HG03139 (cell line): ENCODE results near the gene BTBD2.
"Not testable (repeated sequence)": the region's sequence is repeated elsewhere in the genome, so short reads cannot be mapped to it uniquely, and the experiment has no call there.

Source experiments
- ATAC-seq: cut with Tn5 transposase; IDR thresholded peaks from one replicate; pipeline ENCODE4 v1.9.1; 2021; ENCODE audit not compliant: unreplicated experiment

The BTBD2 gene

DNA sequence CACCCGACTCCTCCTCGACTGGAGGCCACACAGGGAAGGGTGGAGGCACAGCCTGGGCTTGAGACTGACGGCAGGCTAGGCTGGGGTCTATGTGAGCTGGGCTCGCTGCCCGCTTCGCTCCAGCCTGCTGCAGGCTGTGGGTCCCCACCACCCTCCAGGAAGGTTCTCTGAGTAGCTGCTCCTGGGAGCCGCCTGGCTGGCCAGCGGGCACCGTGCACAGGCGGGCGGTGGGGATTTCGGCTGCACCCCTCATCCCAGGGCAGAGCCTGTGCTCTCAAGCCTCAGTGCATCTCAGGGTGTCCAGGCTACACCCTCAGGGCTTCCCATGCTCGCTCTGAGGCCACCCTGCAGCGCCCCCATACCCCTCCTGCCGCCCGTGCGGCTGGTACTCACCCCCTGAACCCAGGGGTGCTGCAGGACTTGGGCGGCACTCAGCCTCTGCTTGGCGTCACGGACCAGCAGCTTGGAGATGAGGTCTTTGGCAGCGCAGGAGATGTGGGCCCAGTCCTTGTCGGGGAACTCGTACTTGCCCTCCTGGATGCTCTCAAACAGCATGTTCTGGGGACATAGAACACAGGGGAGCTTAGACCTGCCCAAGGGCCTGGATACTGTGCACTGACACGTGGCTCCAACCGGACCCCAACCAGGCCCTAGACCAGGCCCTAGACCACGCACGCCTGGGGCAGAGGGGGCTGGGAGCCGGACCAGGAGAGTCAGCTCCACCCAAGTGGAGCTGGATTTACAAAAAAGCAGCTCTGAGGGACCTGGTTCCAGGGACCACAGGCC is 25.3 kb upstream of the BTBD2 start:
- ATAC-seq, result no peak

GRCh38 chr19:2039959-2040646 is 24.6 kb upstream of the BTBD2 start:
- ATAC-seq, result no peak

GRCh38 chr19:2039089-2039958 is 23.8 kb upstream of the BTBD2 start:
- no peak for ATAC-seq

GRCh38 chr19:2038284-2039088 is 23.0 kb upstream of the BTBD2 start:
- no peak for ATAC-seq

DNA sequence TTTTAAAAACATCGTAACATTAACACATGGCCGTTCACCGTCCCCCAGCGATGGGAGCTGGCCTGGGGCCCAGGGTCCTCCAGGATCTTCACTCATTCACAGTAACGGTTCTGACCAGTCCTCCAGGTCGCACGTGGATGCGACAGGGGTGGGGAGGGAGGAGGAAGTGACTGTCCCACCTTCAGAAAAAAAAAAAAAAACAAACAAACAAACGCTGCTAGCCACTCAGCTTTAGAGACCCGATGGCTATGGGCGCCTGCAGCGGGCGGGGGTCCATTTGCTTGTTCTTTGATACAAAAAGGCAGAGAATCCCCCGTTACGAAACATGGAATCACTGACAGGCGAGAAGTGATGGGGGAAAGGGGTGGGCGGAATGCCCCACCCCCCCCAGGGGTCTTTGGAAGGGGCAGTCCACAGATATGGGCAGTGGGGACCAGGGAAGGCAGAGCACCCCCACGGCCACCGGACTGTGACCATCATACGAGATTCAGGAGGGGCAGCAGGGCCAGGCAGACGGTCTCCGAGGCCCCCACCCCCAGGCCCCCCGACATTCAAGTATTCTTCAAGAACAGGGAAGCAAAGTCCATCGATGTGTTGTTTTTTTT is 22.2 kb upstream of the BTBD2 start:
- no peak for ATAC-seq

GRCh38 chr19:2036424-2036823 is 20.9 kb upstream of the BTBD2 start:
- ATAC-seq, result no peak

- no peak for ATAC-seq
Measured at GRCh38 chr19:2035590-2035991, 20.1 kb upstream of the BTBD2 start.

GRCh38 chr19:2034729-2035589 is 19.4 kb upstream of the BTBD2 start:
- ATAC-seq, result no peak

- not testable (repeated sequence) for ATAC-seq
Measured at GRCh38 chr19:2034253-2034652, 18.7 kb upstream of the BTBD2 start.

- no peak for ATAC-seq
Measured at GRCh38 chr19:2033825-2034159, 18.3 kb upstream of the BTBD2 start.

- ATAC-seq, result no peak
Measured at GRCh38 chr19:2033115-2033824, 17.8 kb upstream of the BTBD2 start.

GRCh38 chr19:2032296-2032941 is 16.9 kb upstream of the BTBD2 start:
- ATAC-seq, result no peak

DNA sequence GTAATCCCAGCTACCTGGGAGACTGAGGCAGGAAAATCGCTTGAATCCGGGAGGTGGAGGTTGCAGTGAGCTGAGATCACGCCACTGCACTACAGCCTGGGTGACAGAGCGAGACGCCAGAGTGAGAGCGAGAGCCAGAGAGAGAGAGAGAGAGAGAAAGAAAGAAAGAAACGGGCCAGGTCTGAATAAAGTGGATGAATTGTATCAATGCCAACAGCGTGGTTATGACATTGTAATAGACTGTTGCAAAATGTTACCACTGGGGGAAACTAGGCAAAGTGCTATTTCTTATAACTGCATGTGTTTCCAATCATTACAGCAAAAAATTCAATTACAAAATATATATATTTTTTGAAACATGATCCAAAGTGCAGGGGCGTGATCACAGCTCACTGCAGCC is 11.8 kb upstream of the BTBD2 start:
- no peak for ATAC-seq

DNA sequence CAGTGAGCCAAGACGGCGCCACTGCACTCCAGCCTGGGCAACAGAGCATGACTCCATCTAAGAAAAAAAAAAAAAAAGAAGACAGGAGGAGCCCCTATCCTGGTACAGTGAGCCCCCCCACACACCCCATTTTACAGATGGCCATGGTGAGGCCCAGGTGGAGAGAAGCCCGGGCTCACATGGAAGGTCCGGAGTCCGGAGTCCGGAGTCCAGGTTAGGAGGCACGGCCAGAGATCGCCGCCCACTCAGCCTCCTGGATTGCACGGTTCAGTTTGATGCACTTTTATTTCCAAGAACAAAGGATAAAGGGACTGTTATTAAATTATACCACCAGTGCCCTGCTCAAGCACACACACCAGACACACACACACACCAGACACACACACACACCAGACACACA is 11.3 kb upstream of the BTBD2 start:
- ATAC-seq, result no peak

GRCh38 chr19:2022289-2022688 is 6.8 kb upstream of the BTBD2 start:
- ATAC-seq, result no peak

DNA sequence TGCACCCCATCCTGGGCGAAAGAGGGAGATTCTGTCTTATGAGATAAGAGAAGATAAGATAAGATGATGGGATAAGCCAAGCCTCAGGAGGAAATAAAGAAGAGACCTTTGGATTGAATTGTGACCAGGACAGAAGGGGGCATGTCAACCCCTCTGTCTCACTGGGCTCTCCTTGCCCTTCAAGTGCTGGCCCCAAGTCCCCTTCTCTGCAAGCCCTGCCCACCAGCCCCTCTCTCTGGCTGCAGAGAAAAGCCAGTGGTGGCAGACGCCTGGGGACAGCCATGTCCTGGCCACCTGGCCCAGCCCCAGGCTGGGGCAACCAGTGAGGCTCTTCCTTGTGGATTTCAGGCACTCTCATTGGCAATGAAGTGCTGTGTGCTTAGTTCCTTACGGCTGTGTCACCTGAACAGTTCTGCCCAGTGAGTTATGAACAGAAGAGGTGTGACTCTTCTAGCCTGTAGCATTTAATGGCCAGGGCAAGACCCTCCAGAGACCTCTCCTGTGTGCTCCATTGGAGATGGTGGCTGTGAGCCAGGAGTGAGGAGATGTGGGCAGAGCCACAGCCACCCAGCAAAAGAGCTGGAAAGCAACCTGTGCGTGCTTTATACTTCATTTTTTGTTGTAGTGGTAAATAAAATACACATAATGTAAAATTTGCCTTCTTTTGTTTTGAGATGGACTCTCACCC is 6.1 kb upstream of the BTBD2 start:
- no peak for ATAC-seq

DNA sequence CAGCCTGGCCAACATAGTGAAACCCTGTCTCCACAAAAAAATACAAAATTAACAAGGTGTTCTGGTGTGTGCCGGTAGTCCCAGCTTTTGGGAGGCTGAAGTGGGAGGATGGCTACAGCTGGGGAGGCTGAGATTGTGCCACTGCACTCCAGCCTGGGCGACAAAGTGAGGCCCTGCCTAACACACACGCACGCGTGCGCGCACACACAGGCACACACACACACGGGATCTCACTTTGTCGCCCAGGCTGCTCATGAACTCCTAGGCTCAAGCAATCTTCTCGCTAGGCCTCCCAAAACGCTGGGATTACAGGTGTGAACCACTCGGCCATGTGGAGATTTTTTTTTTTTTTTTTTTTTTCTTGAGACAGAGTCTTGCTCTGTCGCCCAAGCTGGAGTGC is 3.2 kb upstream of the BTBD2 start:
- ATAC-seq, result no peak
